Astrocyte (in vitro differentiated cells and primary cell): Measurements from ENCODE around the gene LPCAT3. TPM values are rescaled to one million over a fixed set of nuclear protein-coding genes. Genes with fewer than 3 reads are reported as not detected.

Source experiments
- DNase-seq: peaks from one replicate; pipeline ENCODE4 v3.0.0-alpha.2; 2010; ENCODE audit warnings: low read depth
- FAIRE-seq: peaks from 2 replicates; lab custom pipeline; 2011; peaks lifted over from hg19 to GRCh38; lab: Jason Lieb, UNC
- H2AFZ ChIP-seq: 2 replicates; pipeline ENCODE4 v1.6.0; 2012; ENCODE audit warnings: low read depth, low read length, inconsistent platforms
- H3K27ac ChIP-seq: 2 replicates; pipeline ENCODE4 v1.5.1; 2011; ENCODE audit warnings: low read depth, low read length, inconsistent platforms
- H3K27me3 ChIP-seq: 2 replicates; pipeline ENCODE4 v1.6.0; 2011; ENCODE audit warnings: low read length, inconsistent platforms; ENCODE audit not compliant: insufficient read depth
- H3K36me3 ChIP-seq: 2 replicates; pipeline ENCODE4 v1.5.1; 2011; ENCODE audit warnings: low read length, inconsistent platforms; ENCODE audit not compliant: insufficient read depth
- H3K4me1 ChIP-seq: 2 replicates; pipeline ENCODE4 v1.5.1; 2011; ENCODE audit warnings: low read length, inconsistent platforms; ENCODE audit not compliant: insufficient read depth
- H3K4me2 ChIP-seq: 2 replicates; pipeline ENCODE4 v1.6.0; 2012; ENCODE audit warnings: low read length, inconsistent platforms
- H3K4me3 ChIP-seq: 2 replicates; pipeline ENCODE4 v1.5.1; 2011; ENCODE audit warnings: low read depth, mild to moderate bottlenecking, low read length, inconsistent platforms; ENCODE audit not compliant: insufficient read depth
- H3K79me2 ChIP-seq: 2 replicates; pipeline ENCODE4 v1.6.0; 2012; ENCODE audit warnings: mild to moderate bottlenecking, low read length, inconsistent platforms; ENCODE audit not compliant: insufficient read depth
- H3K9ac ChIP-seq: 2 replicates; pipeline ENCODE4 v1.6.0; 2012; ENCODE audit warnings: mild to moderate bottlenecking, low read length, inconsistent platforms
- H3K9me3 ChIP-seq: 2 replicates; pipeline ENCODE4 v1.5.1; 2012; ENCODE audit warnings: low read depth, mild to moderate bottlenecking, low read length, inconsistent platforms; ENCODE audit not compliant: insufficient read depth
- H4K20me1 ChIP-seq: 2 replicates; pipeline ENCODE4 v1.6.0; 2012; ENCODE audit warnings: low read length, inconsistent platforms; ENCODE audit not compliant: insufficient read depth
- H3K27ac Mint-ChIP-seq: one replicate; pipeline ENCODE4 v1.8.0; 2021; ENCODE audit warnings: mild to moderate bottlenecking, mixed read lengths; ENCODE audit not compliant: unreplicated experiment
- H3K27me3 Mint-ChIP-seq: one replicate; pipeline ENCODE4 v1.8.0; 2021; ENCODE audit warnings: low read depth, mixed read lengths; ENCODE audit not compliant: unreplicated experiment
- H3K36me3 Mint-ChIP-seq: one replicate; pipeline ENCODE4 v1.8.0; 2021; ENCODE audit warnings: low read depth, mixed read lengths; ENCODE audit not compliant: unreplicated experiment
- H3K4me1 Mint-ChIP-seq: one replicate; pipeline ENCODE4 v1.8.0; 2021; ENCODE audit warnings: low read depth, mixed read lengths; ENCODE audit not compliant: unreplicated experiment
- H3K4me3 Mint-ChIP-seq: one replicate; pipeline ENCODE4 v1.8.0; 2021; ENCODE audit warnings: mild to moderate bottlenecking, moderate library complexity, mixed read lengths; ENCODE audit not compliant: unreplicated experiment
- H3K9me3 Mint-ChIP-seq: one replicate; pipeline ENCODE4 v1.8.0; 2021; ENCODE audit warnings: mild to moderate bottlenecking, mixed read lengths; ENCODE audit not compliant: unreplicated experiment
- CTCF ChIP-seq: IDR thresholded peaks from 2 replicates; pipeline ENCODE4 v1.5.1; 2011; ENCODE audit warnings: low read depth, mild to moderate bottlenecking, inconsistent platforms, low read length, moderate library complexity; ENCODE audit not compliant: insufficient read depth
- EZH2 ChIP-seq: IDR thresholded peaks from 2 replicates; pipeline ENCODE4 v1.6.1; 2012; ENCODE audit warnings: mild to moderate bottlenecking, low read length, inconsistent platforms; ENCODE audit not compliant: insufficient read depth
- total RNA-seq: library from RNA; stranded (reverse); gene quantifications from 2 replicates; pipeline ENCODE4 v1.2.1, GENCODE V29; 2021

LPCAT3 gene
- total RNA-seq, 1 donor from 2014 or later = 26.2 TPM

- peaks cover 19% of the 10 kb centered on the region for H3K4me1 ChIP-seq
- Mint-ChIP-seq H3K36me3 (peaks cover 2% of the 10 kb centered on the region), H3K27me3 (peaks cover 4% of the 10 kb centered on the region), H3K4me3 (no peak overlapping the region), H3K27ac (no peak overlapping the region), H3K9me3 (no peaks in the 10 kb centered on the region), H3K4me1 (peaks cover 19% of the 10 kb centered on the region)
- no peaks in the 10 kb centered on the region for H4K20me1 ChIP-seq
- H3K36me3 ChIP-seq = no peaks in the 10 kb centered on the region
- no peaks in the 10 kb centered on the region for H3K9me3 ChIP-seq
- peak overlapping the region; percentile 56 for H2AFZ ChIP-seq
- H3K4me3 ChIP-seq = no peak overlapping the region
- FAIRE-seq (no peak), DNase-seq (no peak)
- H3K4me2 ChIP-seq = peak overlapping the region; percentile 39
- no peak overlapping the region for H3K9ac ChIP-seq
- no peak overlapping the region for H3K27ac ChIP-seq
- no peaks in the 10 kb centered on the region for H3K79me2 ChIP-seq
- TF ChIP-seq EZH2 (no peak), CTCF (no peak)
- H3K27me3 ChIP-seq = no peaks in the 10 kb centered on the region
Measured at GRCh38 chr12:6952121-6952862, 66.0 kb downstream of the LPCAT3 start.

- H3K9ac ChIP-seq = no peak overlapping the region
- H3K27me3 ChIP-seq = no peaks in the 10 kb centered on the region
- FAIRE-seq = no peak
- H3K36me3 ChIP-seq = no peaks in the 10 kb centered on the region
- no peaks in the 10 kb centered on the region for H3K36me3 Mint-ChIP-seq
- no peaks in the 10 kb centered on the region for H3K79me2 ChIP-seq
- H3K27ac Mint-ChIP-seq = no peak overlapping the region
- no peak for TF ChIP-seq EZH2
- no peak for TF ChIP-seq CTCF
- peaks cover 19% of the 10 kb centered on the region for H3K4me1 ChIP-seq
- H3K9me3 Mint-ChIP-seq = no peaks in the 10 kb centered on the region
- DNase-seq = no peak
- H3K9me3 ChIP-seq = no peaks in the 10 kb centered on the region
- no peak overlapping the region for H3K4me3 Mint-ChIP-seq
- no peak overlapping the region for H2AFZ ChIP-seq
- H3K27ac ChIP-seq = no peak overlapping the region
- H4K20me1 ChIP-seq = peaks cover 6% of the 10 kb centered on the region
- H3K4me2 ChIP-seq = no peak overlapping the region
- peaks cover 19% of the 10 kb centered on the region for H3K4me1 Mint-ChIP-seq
- H3K4me3 ChIP-seq = no peak overlapping the region
- no peaks in the 10 kb centered on the region for H3K27me3 Mint-ChIP-seq
Measured at GRCh38 chr12:6951551-6952120, 66.6 kb downstream of the LPCAT3 start.
